ENCODE data around the gene PTPDC1. TPM values are rescaled to one million over a fixed set of nuclear protein-coding genes. Genes with fewer than 3 reads are reported as not detected.
"Not testable (repeated sequence)": the region's sequence is repeated elsewhere in the genome, so short reads cannot be mapped to it uniquely, and the experiment has no call there.

Gene PTPDC1
- total RNA-seq, 1 donor from 2014 or later, result 8.5 TPM

- DNase-seq (ENCODE audit: missing footprints) (peak; percentile 55), ATAC-seq (no peak)
- intact Hi-C loops (cut with DNase I), result no loop called here
These were observed 887 bp downstream of the PTPDC1 start for GRCh38 chr9:94085062-94085639.

- DNase-seq (ENCODE audit: missing footprints) (no peak), ATAC-seq (peak; percentile 34)
- intact Hi-C loops (cut with DNase I), result no loop called here
These were observed 2.5 kb downstream of the PTPDC1 start for GRCh38 chr9:94086486-94087345.

- DNase-seq (ENCODE audit: missing footprints); ATAC-seq; intact Hi-C loops (cut with DNase I): not testable (repeated sequence)
These were observed 10.2 kb downstream of the PTPDC1 start for GRCh38 chr9:94094219-94095145.

- intact Hi-C loops (cut with DNase I), result no loop called here
- ATAC-seq (no peak), DNase-seq (ENCODE audit: missing footprints) (no peak)
These were observed 12.7 kb downstream of the PTPDC1 start for GRCh38 chr9:94096819-94097577.

GRCh38 chr9:94097788-94098414 is 13.6 kb downstream of the PTPDC1 start:
- DNase-seq (ENCODE audit: missing footprints), result no peak
- no peak for ATAC-seq
- intact Hi-C loops (cut with DNase I), result no loop called here

GRCh38 chr9:94100152-94100879 is 16.1 kb downstream of the PTPDC1 start:
- intact Hi-C loops (cut with DNase I), result no loop called here
- ATAC-seq (no peak), DNase-seq (ENCODE audit: missing footprints) (no peak)

- intact Hi-C loops (cut with DNase I), result no loop called here
- no peak for ATAC-seq
- DNase-seq (ENCODE audit: missing footprints), result no peak
These were observed 17.0 kb downstream of the PTPDC1 start for GRCh38 chr9:94101162-94101853.

GRCh38 chr9:94108584-94108983 is 24.3 kb downstream of the PTPDC1 start:
- intact Hi-C loops (cut with DNase I), result loop anchor here (1.0 kb wide), 1 partner anchor 27 kb away; no protein-coding TSS in a partner anchor
- peak; percentile 94 for ATAC-seq
- no peak for DNase-seq (ENCODE audit: missing footprints)

- intact Hi-C loops (cut with DNase I), result no loop called here
- ATAC-seq, result no peak
- no peak for DNase-seq (ENCODE audit: missing footprints)
These were observed 26.6 kb downstream of the PTPDC1 start for GRCh38 chr9:94110821-94111252.

- intact Hi-C loops (cut with DNase I), result no loop called here
These were observed 27.2 kb downstream of the PTPDC1 start for GRCh38 chr9:94111446-94111845.

GRCh38 chr9:94112716-94113465 is 28.6 kb downstream of the PTPDC1 start:
- peak; percentile 58 for ATAC-seq
- intact Hi-C loops (cut with DNase I), result no loop called here
- no peak for DNase-seq (ENCODE audit: missing footprints)

More at GRCh38 chr9:94111446-94111845, 27.2 kb downstream of the PTPDC1 start:
- DNase-seq (ENCODE audit: missing footprints) (no peak), ATAC-seq (no peak)

- intact Hi-C loops (cut with DNase I); DNase-seq (ENCODE audit: missing footprints); ATAC-seq: not testable (repeated sequence)
These were observed 35.8 kb downstream of the PTPDC1 start for GRCh38 chr9:94120088-94120487.

- DNase-seq (ENCODE audit: missing footprints), result no peak
- intact Hi-C loops (cut with DNase I), result no loop called here
- ATAC-seq, result no peak
These were observed 36.7 kb downstream of the PTPDC1 start for GRCh38 chr9:94120854-94121376.

GRCh38 chr9:94126844-94127243 is 42.6 kb downstream of the PTPDC1 start:
- ATAC-seq (no peak), DNase-seq (ENCODE audit: missing footprints) (no peak)
- intact Hi-C loops (cut with DNase I), result no loop called here

- ATAC-seq, result no peak
These were observed 43.5 kb downstream of the PTPDC1 start for GRCh38 chr9:94127806-94128205.

GRCh38 chr9:94128580-94128979 is 44.3 kb downstream of the PTPDC1 start:
- no peak for ATAC-seq
- no peak for DNase-seq (ENCODE audit: missing footprints)
- intact Hi-C loops (cut with DNase I), result no loop called here

More at GRCh38 chr9:94127806-94128205, 43.5 kb downstream of the PTPDC1 start:
- intact Hi-C loops (cut with DNase I), result no loop called here
- no peak for DNase-seq (ENCODE audit: missing footprints)

All from Right ventricle myocardium inferior (tissue), 1 donor.